Head of caudate nucleus (tissue), 42 donors: ENCODE results near the gene GP1BB.
"Not testable (repeated sequence)": the region's sequence is repeated elsewhere in the genome, so short reads cannot be mapped to it uniquely, and the experiment has no call there.

Experiments
- DNase-seq, 42 donors: peaks; one replicate each; pipeline versions ENCODE4 v3.0.0 to v3.0.0-alpha.2; 2020 to 2021; ENCODE audit warnings: mixed read lengths in 7 of 42
- intact Hi-C: fragments of 100-400 bp; cut with DNase I; formaldehyde crosslinking; loops from one replicate; pipeline ENCODE4 v1.15.0; 2022

The GP1BB gene

DNA sequence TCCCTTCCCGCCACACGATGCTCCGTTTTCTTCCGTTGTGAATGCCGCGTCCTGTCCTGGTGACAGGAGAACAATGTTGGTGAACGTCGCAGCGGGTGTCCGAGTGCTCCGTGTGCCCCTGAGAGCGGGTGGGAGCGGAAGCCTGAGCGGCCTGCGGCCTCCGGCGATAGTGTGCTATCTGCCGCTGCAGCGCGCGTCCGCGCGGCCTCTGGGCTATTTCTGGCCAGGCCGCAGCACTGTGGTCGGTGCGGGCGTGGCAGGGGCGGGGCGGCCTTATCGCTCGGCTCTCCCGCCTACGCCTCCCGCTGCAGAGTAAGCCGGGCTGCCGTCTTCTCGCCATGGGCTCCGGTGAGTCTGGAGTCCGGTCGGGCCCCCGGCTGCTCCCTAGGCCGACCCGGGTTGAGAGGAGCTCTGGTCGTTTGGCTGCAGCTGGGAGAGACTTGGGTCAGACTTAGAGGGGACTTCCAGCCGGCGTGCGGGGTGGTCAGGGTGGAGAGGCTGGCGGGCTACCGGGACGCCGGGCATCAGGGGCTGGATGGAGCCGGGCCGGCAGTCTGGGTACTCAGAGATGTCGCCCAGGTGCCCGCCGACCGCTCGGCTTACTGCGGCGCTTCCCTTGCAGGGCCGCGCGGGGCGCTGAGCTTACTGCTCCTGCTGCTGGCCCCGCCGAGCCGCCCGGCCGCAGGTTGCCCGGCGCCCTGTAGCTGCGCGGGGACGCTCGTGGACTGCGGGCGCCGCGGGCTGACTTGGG, at the start of gene GP1BB:
Gene GP1BB, plus strand, starts transcription at position 308 of the 751 bp plus-strand sequence. Its CDS starts 31 bp downstream, at position 339.
- intact Hi-C loops, result no loop called here
- DNase-seq, result no peak

DNA sequence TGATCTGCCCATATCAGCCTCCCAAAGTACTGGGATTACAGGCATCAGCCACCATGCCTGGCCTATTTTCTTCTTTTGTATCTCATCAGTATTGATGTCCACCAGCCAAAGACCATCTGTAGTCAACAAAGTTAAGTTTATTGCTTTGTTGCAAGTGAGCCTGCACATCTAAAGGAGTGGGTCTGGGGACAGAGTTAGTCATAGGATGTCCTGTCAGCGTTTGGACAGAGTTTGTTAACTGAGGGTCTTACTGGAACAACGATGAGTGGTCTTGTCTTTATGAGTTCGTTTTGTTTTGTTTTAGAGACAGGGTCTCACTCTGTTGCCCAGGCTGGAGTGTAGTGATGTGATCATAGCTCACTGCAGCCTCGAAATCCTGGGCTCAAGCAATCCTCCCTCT, 49.7 kb upstream of the GP1BB start:
- DNase-seq, result no peak

DNA sequence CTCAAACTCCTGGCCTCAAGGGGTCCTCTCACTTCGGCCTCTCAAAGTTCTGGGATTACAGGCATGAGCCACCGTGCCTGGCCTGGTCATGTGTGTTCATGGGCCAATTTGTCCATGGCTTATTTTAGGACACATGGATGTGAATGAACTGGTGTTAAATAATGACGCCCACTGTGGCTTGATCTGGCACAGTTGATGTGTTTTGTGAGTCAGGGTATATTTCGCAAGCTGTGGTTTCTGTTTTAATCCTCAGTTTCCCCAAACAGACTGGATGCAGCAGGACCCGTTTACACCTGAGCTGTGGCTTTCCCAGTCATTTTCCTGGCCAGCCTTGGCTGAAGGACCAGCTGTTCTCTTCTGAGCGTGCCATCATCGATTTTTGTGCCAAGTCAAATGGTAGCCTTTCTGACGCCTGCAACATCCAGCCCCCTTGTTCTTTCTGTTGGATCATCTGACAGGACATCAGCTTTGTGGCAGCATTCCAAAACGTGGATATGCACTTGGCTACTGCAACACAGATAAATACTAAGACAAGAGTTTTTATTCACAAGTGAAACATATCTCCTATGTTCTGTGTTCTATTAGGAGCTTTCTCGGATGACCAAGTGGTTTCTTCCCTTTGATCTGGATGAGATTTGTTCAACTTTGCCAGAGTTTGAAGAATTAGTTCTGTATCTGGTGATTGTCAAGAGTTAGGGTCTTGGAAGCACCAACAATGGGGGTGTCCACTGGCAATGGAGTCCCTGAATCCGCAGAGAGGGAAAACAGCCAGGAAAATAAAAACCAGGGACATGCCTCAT, 49.0 kb upstream of the GP1BB start:
- intact Hi-C loops, result no loop called here
- DNase-seq, result peak in 1 of 42 donors; percentile 12

More for the DNA sequence above, 49.7 kb upstream of the GP1BB start:
- intact Hi-C loops, result no loop called here

DNA sequence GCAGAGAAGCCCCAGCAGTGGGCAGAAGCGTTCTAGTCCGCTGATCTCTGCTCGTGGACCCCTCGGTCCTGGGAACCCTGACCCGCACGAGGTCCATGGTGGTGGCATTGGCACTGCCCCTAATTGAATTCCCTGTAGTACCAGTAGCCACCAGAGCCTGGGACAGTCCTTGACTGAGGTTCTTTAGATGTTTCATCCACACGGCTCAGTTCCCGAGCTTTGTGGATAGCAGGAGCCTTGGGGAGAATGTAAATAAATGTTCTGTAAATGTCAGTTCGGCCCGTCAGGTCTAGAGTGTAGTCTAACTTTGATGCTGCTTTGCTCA, 48.4 kb upstream of the GP1BB start:
- intact Hi-C loops, result no loop called here
- DNase-seq, result peak in 1 of 42 donors; percentile 32

DNA sequence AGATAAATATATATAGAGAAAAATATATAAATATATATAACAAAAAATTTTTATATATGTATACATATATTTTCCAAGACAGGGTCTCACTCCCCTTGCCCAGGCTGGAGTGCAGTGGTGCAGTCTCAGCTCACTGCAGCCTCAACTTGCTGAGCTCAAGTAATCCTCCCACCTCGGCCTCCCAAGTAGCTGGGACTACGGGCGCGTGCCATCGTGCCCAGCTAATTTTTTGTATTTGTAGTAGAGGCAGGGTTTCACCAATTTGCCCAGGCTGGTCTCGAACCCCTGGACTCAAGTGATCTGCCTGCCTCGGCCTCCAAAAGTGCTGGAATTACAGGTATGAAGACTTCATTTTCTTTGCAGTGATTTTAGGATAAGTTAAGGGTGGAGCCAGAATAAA, 47.9 kb upstream of the GP1BB start:
- intact Hi-C loops, result no loop called here
- DNase-seq, result peak in 1 of 42 donors; percentile 10

DNA sequence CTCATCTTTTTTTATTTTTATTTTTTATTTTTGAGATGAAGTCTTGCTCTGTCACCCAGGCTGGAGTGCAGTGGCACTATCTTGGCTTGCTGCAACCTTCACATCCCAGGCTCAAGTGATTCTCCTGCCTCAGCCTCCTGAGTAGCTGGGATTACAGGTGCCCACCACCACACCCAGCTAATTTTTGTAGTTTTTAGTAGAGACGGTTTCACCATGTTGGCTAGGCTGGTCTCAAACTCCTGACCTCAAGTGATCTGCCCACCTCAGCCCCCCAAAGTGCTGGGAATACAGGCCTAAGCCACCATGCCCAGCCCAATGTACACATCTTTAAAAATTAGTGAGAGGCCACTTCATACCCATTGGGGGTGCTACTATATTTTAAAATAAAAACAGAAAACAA, 46.9 kb upstream of the GP1BB start:
- DNase-seq, intact Hi-C loops: not testable (repeated sequence)

DNA sequence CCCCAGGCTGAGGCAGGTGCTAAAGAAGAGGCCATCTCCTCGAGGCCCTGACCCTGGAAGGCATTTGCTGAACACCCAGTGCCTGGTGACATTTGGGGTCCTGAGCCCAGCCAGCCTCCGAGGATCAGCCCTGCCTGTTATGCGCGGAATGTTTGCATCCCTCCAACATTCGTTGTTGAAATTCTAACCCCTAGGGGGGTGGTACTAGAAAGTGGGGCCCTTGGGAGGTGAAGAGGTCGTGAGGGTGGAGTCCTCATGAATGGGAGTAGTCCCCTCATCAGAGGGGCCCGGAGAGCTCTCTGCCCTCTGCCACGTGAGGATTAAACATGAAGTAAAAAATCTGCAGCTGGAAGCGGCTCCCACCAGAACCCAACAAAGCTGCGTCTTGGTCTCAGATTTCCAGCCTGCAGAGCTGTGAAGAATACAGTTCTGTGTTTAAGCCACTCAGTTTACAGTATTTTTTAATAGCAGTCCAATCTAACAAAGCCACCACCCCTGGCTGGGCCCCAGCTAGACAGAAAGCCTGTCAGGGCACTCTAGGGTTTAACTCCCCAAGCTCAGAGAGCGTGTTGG, 44.3 kb upstream of the GP1BB start:
- intact Hi-C loops, result no loop called here
- peak in 2 of 42 donors; percentile 19 to 20 for DNase-seq

DNA sequence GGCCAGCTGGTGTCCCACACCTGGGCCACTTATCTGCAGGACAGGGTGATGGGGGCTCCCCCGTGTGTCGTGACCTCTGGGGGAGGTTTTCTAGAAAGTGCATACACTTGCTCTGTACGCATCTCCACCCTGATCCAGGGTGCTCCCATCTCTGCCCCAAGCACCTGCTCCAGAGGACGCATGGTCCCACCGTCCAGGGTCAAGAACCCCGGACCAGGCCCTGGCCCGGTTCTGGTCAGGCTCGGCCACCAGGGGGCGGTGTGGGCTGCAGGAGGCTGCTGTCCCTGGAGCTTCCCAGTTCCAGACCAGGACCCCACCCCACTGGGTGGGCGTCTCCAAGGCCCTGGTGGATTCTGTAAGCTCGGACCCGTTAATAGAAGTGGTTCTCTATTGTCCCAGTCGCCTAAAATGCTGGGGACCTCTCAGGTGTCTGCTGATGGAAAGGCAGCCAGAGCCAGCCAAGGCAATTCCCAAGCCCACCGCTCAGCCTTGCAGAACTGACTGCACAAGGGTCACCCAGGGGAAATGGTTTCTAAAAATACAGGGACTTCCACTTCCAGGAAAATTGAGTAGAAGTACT, 43.7 kb upstream of the GP1BB start:
- peak in 29 of 42 donors; percentile 16 to 77 (median 43) for DNase-seq
- intact Hi-C loops, result loop anchor here (2.0 kb wide), 1 partner anchor 39 kb away; no protein-coding TSS in a partner anchor

DNA sequence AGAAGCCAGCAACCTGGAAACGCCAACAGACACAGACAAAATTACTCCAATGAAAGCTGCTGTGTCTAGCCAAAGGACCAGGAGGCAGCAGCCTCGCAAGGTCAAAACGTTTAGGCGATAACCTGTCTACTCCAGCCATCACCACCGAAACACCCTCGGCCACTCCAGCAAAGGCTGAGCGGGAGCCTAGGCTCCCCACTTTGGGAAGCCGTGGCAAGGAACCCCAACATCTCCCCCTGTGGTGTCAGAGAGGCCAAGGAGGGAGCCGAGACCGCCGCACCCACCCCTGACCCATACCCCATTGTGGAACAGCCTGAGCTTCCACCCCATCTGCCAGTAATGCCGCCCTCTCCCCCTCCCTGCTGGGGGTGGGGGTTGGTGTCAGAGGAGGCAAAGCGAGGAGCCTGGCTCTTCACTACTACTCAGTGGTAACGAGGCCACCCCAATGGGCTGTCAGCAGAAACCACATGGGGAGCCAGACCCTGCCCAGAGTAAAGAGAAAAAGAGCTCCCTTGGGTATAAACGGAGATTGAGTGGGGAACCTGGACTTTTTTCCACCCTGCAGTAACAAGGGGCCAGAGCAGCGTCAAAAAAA, 43.0 kb upstream of the GP1BB start:
- peak in 2 of 42 donors; percentile 3 to 6 for DNase-seq
- intact Hi-C loops, result loop anchor here (2.0 kb wide), 1 partner anchor 38 kb away; no protein-coding TSS in a partner anchor

DNA sequence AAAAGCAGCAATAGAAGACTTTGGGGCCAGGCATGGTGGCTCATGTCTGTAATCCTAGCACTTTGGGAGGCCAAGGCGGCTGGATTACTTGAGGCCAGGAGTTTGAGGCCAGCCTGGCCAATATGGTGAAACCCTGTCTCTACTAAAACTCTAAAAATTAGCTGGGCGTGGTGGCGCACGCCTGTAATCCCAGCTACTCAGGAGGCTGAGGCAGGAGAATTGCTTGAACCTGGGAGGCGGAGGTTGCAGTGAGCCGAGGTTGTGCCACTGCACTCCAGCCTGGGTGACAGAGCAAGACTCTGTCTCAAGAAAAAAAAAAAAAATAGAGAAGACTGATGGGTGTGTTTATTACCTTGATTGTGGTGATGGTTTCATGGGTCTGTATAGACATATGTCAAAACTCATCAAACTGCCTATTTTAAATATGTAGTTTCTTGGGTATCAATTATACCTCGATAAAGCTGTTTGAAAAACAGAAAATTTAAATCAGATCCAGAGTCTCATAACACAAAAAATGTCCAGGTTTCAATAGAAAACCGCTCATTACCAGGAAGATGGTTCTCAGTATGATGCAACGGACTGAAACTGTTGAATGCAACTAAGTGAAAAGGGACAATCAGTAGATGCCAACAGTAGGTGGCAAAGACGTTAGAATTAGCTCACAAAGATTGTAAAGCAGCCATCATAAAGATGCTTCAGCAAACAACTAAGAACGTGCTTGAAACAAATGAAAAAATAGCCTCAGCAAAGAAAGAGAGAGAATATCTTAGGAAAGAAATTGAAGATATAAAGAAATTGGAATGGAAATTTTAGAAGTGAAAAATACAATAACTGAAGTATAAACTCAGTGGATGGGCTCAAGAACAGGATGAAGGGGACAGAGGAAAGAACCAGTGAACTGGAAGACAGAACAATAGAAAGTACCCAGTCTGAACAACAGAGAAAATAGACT, 42.2 kb upstream of the GP1BB start:
- no peak for DNase-seq
- intact Hi-C loops, result loop anchor here (2.0 kb wide), 1 partner anchor 38 kb away; no protein-coding TSS in a partner anchor

DNA sequence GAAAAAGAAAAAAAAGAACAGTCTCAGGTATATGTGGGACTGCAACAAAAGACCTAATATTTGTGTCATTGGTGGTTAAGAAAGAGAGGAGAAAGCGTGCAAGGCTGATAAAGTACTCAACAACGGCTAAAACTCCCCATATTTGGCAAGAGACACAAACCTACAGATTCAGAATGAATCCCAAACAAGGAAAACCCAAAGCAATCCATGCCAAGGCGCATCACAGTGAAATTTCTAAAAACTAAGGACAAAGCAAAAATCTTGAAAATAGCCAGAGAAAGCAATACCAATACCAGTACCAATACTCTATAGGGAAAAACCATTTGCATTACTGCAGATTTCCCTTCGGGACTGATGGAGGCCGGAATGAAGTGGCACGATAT, 41.5 kb upstream of the GP1BB start:
- peak in 2 of 42 donors; percentile 0 to 13 for DNase-seq
- intact Hi-C loops, result loop anchor here (2.0 kb wide), 1 partner anchor 37 kb away; no protein-coding TSS in a partner anchor

DNA sequence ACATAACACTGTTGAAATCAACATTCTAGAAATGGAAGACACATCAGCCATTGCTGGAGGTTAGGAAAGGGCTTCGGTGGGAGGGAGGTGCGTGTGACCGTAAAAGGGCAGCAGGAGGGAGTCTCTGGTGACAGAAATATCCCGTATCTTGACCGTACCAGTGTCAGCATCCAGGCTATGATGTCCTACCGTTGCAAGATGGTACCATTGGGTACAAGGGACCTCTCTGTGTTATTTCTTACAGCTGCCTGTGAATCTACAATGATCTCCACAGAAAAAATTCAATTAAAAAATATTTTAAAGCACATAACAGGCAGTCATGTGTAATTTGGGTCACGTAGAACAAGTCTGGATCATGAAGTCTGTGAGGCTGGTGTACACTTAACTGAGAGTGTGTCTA, 36.4 kb upstream of the GP1BB start:
- intact Hi-C loops, result no loop called here

DNA sequence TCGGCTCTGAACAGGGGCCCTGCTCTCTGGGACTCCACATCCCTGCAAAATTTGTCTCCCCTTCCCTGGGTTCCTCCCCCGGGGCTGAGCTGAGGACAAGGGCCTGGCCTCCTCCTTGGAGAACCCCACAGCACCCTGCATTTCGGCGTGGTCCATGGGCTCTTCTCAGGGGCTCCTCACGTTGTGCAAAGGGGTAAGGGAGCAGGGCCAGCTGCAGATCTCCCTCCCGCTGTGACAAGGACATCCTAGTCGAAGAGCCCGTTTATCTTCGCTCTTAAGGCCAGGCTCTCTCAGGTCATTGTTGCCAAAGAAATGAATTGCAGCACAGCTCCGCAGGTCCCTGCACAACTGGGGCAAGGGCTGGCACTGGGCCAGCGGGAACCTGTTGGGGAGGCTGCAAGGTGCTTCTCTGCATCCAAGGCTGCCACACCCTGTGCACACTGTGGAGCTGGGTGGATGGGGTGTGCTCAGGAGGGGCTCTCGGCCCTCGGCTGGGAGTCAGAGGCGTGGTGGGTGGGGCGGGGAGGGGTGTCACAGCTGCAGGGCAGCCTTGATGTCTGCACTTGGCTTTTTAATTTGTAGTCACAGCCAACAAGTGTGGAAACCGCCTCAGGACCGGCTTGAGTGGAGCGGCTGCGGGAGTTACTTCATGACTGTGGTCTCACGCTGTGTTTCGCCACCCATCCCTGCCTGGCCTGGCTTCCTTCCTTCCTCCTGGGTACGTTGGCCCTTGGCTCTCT, 35.6 kb upstream of the GP1BB start:
- DNase-seq, result peak in 2 of 42 donors; percentile 20 to 37
- intact Hi-C loops, result no loop called here

More for the DNA sequence above, 36.4 kb upstream of the GP1BB start:
- no peak for DNase-seq

DNA sequence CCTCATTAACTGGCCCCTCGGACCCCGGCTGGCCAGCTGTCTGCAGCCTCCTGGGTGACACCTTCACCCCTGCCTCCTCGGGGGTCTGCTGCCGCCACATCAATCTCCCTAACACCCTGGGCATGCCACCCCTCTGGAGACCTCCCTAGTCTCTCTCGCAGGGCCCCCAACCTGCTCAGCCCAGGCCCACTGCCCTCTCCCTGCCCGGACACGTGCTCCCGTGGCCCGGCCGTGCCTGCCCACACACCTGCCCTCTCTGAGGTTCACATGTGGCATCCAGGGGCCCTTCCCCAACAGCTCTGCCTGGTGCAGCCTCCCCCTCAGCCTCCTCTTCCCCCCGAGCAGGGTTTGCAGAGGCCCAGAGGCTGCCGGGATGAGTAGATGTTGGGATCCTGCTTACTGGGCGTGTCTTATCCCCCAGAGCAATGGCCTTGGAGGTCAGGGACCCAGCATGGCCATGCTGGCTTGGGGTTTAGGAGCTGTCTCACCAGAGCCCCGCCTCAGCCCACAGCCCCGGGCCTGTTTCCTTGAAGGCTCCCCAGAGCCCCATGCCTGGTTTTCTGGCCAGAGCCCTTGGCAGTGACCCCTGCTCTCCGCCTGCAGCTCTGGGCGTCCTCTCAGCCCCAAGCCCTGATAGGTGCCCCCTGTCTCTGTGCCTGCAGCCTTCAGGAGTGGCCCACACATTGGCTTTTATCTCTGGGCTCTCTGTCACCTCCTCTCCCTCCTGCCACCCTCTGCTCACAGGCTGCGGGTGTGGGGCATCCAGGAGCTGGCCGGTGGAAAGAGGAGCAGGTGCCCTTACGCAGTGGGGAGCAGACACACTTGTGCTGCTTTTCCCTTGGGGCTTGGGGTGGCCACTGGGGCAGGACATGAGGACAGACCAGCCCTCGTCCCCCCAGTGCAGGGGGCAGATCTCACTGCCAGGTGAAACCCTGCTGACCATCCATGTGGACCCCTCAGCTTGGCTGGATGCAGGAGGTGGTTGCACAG, 34.7 kb upstream of the GP1BB start:
- DNase-seq, result peak in 2 of 42 donors; percentile 13 to 22
- intact Hi-C loops, result no loop called here

DNA sequence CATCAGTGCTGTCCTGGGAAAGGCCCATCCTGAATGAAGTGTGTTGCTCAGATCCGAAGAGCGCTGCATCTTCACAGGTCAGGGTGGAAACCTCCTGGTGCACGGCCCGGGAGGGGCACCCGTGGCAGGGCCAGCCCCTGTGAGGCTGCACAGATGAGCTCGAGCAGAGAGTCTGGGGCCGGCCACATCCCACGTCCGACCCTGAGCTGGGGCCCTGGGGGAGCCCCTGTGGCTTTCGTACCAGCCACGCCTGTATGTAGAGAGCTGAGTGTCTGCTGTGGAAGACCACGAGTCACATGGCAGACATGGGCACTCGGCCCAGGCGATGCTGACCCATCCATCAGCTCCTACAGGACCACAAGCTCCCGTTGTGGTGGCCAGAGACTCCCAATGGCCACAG, 33.9 kb upstream of the GP1BB start:
- intact Hi-C loops, result no loop called here
- peak in 1 of 42 donors; percentile 17 for DNase-seq
